ENCODE measurements around the gene TM9SF2.
"Not testable (repeated sequence)": the region's sequence is repeated elsewhere in the genome, so short reads cannot be mapped to it uniquely, and the experiment has no call there.

TM9SF2 gene

DNA sequence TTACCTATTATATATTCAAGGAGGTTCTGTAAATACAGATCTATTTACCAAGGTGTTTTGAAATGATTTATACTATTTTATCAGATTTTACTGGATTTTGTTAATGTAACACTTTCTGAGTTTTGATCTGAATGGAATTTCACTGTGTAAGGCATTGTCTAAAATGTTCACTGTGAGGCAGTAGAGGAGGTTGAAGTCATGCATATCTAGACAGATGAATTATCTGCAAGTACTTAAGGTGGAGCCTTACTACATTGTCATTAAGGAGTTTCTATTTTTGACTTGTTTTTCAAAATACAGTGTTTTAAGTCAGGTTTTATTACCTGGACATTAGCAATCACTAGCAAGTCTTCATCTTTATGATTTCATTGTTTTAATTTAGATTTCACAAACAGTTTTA lies 62.1 kb downstream of the TM9SF2 start:
- ATAC-seq (replicated peaks) = no peak

DNA sequence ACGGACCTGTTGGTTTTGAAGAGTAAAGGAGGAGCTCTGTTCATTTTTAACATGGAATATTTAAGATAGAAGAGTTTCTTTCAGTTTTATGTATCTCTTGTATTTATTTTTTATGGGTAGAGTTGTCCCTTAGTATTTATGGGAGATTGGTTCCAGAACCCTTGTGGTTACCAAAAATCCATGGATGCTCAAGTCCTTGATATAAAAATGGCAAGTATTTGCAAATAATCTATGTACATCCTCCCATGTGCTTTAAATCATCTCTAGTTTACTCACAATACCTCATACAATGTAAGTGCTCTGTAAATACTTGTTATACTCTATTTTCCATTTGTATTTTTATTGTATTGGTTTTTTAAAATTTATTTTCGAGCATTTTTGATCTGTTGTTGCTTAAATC lies 63.1 kb downstream of the TM9SF2 start:
- no peaks in the 10 kb centered on the region for H3K27me3 Mint-ChIP-seq
- H3K27ac Mint-ChIP-seq = no peak overlapping the region
- no peak for ATAC-seq (replicated peaks)
- no peaks in the 10 kb centered on the region for H3K9me3 Mint-ChIP-seq
- H3K36me3 Mint-ChIP-seq (ENCODE audit: insufficient read depth) = peaks cover 40% of the 10 kb centered on the region
- peaks cover 3 to 10% of the 10 kb centered on the region in 2 donors for H3K4me1 Mint-ChIP-seq (ENCODE audit: low read depth in 2 of 2)
- no peak for DNase-seq
- H3K4me3 Mint-ChIP-seq = no peak overlapping the region

More for the DNA sequence above, 62.1 kb downstream of the TM9SF2 start:
- Mint-ChIP-seq H3K27me3 (no peaks in the 10 kb centered on the region), H3K9me3 (no peaks in the 10 kb centered on the region), H3K4me3 (no peak overlapping the region), H3K4me1 (ENCODE audit: low read depth in 2 of 2) (peaks cover 3 to 16% of the 10 kb centered on the region in 2 donors), H3K27ac (peak overlapping the region in 1 of 2 donors; percentile 55), H3K36me3 (ENCODE audit: insufficient read depth) (peaks cover 47% of the 10 kb centered on the region)
- DNase-seq = no peak

DNA sequence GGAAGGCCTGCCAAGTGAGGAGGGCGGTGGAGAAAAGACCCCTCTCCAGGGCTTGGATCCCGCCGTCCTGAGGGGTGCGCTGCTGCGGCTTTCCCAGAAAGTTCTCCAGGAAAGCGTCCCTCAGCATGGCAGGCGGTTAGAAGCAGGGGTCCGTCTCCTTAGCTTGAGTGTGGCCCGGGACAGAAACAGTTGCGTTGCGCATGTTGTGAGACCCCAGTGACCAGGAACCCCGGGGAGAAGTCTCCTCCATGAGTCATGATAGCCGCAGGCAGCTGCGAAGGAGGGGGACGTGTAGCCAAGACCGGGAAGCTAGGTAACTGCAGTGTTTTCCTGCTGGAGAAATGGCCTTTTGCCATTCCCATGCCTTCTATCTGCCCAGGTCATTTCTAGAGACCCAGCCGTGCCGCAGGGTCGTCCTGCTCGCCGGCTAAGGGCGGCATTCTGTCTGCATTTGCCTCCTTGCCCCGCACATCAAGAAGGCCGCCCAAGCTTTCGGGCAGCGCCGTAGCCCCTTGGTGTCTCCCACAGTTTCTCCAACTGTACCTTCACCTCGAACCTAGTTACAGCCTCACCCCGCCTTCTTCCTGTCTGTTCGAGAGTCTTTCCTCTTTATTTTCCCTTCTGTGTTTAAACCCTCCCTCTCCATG lies 64.3 kb downstream of the TM9SF2 start:
- peaks cover 31% of the 10 kb centered on the region for H3K36me3 Mint-ChIP-seq (ENCODE audit: insufficient read depth)
- no peak overlapping the region for H3K27ac Mint-ChIP-seq

DNA sequence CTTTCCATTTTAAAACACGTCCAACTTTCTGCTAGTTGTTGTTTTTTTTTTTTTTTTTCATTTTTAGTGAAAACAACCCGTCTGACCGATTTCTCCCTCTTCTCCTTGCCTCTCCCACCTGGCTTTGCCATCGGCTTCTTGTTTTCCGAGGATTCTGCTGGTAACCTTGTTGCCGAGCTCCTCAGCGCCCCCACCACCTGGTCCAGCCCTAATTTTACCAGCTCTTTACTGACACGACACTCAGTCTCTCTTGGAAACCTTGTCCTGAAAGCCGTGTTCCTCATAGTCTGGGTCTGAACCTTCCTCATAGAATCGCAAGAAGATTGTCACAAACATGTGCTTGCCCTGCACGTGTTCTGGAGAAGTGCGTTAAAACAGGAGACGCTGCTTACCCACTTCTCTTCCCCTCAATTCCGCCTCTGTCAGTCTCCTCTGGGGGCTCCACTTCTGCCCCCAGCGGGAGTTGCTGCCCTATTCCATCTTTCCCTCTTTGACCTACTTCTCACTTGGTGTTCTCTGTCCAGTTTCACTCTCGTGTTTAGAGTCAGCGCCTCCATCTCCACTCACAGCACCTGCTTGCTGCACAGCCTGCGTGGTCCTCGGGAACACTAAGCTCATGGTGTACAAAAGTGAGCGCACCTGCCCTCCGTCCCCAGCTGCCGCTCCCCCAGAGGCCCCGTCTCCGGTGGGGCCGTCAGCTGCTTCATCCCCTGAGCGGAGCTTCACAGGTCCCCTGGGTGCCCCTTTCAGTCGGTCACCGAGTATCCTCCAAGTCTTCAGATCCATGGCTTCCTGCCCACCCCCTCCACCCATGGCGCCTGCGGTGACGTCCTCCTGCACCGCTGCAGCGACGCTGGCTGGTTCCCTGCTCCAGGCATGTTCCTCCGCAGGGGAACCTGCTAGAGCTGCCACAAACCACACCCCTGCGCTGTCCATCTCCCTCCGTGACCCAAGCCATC lies 65.1 kb downstream of the TM9SF2 start:
- no peaks in the 10 kb centered on the region for H3K27me3 Mint-ChIP-seq
- DNase-seq (no peak), ATAC-seq (replicated peaks) (no peak)
- H3K27ac Mint-ChIP-seq = no peak overlapping the region
- H3K36me3 Mint-ChIP-seq (ENCODE audit: insufficient read depth) = peaks cover 24% of the 10 kb centered on the region
- H3K9me3 Mint-ChIP-seq = no peaks in the 10 kb centered on the region
- peaks cover 3 to 10% of the 10 kb centered on the region in 2 donors for H3K4me1 Mint-ChIP-seq (ENCODE audit: low read depth in 2 of 2)
- H3K4me3 Mint-ChIP-seq = peak overlapping the region; percentile 34 to 45

More for the DNA sequence above, 64.3 kb downstream of the TM9SF2 start:
- Mint-ChIP-seq H3K9me3 (no peaks in the 10 kb centered on the region), H3K4me1 (ENCODE audit: low read depth in 2 of 2) (peaks cover 3 to 10% of the 10 kb centered on the region in 2 donors), H3K4me3 (peak overlapping the region in 1 of 2 donors; percentile 45), H3K27me3 (no peaks in the 10 kb centered on the region)
- ATAC-seq (replicated peaks) (no peak), DNase-seq (no peak)

DNA sequence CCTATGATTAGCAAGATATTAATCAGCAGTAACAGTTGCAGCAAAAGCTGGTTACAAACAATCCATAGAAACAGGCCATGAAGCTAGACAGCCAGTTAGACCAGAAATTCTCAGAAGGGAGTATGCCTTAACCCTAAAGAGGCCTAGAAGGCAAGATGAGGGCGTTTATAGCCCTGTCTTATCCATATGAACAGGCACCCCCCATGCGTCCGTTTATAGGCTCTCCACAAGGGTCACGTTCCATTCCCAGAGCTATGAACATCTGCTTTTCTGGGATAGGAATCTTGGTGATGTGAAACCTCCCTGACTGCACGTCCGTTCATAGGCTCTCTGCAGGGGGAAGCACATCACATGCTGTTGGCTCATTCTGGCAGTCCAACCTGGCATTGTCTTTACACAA lies 67.6 kb downstream of the TM9SF2 start:
- H3K9me3 Mint-ChIP-seq; H3K4me1 Mint-ChIP-seq (ENCODE audit: low read depth in 2 of 2); ATAC-seq (replicated peaks); H3K27ac Mint-ChIP-seq; H3K36me3 Mint-ChIP-seq (ENCODE audit: insufficient read depth); H3K27me3 Mint-ChIP-seq; DNase-seq; H3K4me3 Mint-ChIP-seq: not testable (repeated sequence)

DNA sequence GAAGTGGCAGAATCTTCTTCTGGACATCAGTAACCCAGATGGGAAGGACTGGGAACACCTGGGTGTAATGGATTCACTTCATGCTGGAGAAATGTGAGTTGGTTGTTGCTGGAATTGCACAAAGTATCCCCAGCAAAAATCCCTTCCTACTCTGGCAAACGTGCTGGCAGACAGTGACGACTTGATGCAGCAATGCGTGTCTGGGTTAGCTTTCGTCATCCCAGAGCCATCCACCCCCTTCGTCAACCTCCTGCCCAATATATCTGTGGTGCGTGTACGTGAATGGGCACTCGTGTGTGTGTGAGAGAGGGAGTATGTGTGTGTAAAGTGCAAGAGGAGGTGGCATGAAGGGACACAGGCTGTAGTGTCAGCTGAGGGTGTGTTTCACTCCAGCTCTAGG lies 70.9 kb downstream of the TM9SF2 start:
- H3K9me3 Mint-ChIP-seq = no peaks in the 10 kb centered on the region
- H3K4me1 Mint-ChIP-seq (ENCODE audit: low read depth in 2 of 2) = no peaks in the 10 kb centered on the region
- no peak overlapping the region for H3K4me3 Mint-ChIP-seq
- ATAC-seq (replicated peaks) (no peak), DNase-seq (no peak)
- H3K36me3 Mint-ChIP-seq (ENCODE audit: insufficient read depth) = no peaks in the 10 kb centered on the region
- H3K27me3 Mint-ChIP-seq = peaks cover 0 to 6% of the 10 kb centered on the region in 2 donors
- no peak overlapping the region for H3K27ac Mint-ChIP-seq

DNA sequence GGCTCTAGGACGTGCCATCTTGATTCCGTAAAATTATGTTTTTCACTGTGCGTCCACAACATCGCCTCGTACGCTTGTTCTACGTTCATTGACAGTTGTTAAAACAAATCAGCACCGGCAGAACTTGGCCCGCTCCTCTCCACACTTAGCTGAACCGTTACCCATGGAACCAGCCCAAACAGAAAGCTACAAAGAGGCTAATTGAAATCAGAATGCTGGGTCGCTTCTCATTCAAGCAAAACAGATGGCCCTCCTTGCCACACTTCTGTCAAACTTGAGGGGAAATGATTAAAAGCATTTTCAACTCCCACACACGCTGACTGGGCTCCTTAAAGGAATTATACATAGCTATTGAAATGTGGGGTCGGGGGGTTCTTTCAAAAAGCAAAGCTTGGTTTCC lies 71.6 kb downstream of the TM9SF2 start:
- Mint-ChIP-seq H3K9me3 (no peaks in the 10 kb centered on the region), H3K36me3 (ENCODE audit: insufficient read depth) (no peaks in the 10 kb centered on the region), H3K4me3 (no peak overlapping the region), H3K4me1 (ENCODE audit: low read depth in 2 of 2) (no peaks in the 10 kb centered on the region), H3K27ac (no peak overlapping the region), H3K27me3 (peaks cover 0 to 6% of the 10 kb centered on the region in 2 donors)
- DNase-seq = no peak
- ATAC-seq (replicated peaks) = no peak

DNA sequence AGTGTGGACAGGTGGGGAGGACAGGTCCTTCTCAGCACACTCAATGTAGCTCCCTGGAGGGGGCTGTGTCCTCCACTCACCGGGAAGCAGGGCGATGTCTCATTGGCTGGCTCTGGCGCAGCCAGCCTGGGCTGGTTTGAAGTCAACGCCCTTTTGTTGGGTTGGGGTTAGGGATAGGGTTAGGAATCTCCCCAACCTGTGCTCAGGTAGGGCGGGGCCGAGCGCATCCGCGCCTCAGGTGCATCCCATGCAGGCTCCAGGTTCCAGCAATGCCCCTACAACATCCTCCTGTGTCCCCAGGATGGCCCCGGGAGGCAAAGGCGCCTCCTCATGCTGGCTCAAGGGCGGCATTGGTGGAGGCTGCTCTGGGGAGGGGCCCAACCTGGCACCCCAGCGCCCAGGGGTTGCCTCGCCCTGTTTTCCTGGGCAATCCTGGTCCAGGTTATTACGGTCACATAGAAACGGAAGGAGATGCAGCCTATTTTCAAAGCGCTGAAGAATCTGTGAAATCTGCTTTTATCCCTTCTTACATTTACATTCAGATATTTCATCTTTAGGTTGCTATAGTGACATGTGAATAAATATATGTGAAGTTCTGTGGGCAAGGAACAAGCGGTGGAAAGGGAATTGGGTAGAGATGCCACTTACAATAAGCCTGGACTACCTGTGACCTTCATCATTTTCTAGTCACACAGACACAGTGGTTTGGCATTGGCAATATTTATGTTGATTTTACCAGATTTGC lies 74.3 kb downstream of the TM9SF2 start:
- ATAC-seq (replicated peaks) = no peak

DNA sequence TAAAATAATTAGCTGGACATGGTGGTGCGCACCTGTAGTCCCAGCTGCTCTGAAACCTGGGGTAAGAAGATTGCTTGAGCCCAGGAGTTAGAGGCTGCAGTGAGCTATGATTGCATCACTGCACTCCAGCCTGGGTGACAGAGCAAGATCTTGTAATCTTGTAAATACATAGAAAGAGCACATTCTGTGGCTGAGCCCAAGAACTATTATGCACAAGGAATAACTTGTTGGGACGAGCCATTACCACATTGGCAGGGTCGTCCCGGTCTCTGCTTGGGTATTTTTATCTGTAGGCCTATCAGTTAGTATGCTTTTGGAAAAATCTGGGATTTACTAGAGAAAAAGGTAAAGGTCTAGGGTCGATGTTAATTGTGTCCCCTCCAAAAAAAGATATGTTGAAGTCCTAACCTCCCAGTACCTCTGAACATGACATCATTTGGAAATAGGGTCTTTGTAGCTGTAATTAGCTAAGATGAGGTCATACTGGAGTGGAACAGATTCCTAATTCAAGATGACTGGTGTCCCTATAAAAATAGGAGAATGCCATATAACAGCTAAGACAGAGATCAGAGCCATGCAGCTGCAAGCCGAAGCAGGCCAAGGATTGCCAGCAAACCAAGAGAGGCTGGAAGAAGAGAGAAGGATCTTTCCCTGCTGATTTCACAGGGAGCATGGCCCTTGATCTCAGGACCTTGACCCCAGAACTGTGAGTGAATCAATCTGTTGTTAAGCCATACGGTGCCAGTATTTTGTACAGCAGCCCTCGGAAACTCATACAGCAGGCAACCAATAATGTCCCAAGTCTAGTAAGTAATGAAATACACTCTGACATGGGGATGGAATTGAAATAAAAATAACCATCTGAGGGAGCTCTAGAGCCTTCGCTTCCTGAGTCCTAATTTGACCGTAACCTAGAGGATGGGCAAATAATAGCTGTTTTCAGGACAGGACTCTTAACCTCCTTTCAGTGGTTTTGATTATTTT lies 77.0 kb downstream of the TM9SF2 start:
- Mint-ChIP-seq H3K27me3 (peaks cover 0 to 6% of the 10 kb centered on the region in 2 donors), H3K36me3 (ENCODE audit: insufficient read depth) (no peaks in the 10 kb centered on the region), H3K9me3 (no peaks in the 10 kb centered on the region), H3K27ac (no peak overlapping the region), H3K4me1 (ENCODE audit: low read depth in 2 of 2) (peaks cover 0 to 2% of the 10 kb centered on the region in 2 donors), H3K4me3 (no peak overlapping the region)
- ATAC-seq (replicated peaks) = peak; percentile 24
- DNase-seq = no peak

More for the DNA sequence above, 74.3 kb downstream of the TM9SF2 start:
- Mint-ChIP-seq H3K4me3 (no peak overlapping the region), H3K27ac (no peak overlapping the region), H3K4me1 (ENCODE audit: low read depth in 2 of 2) (peaks cover 0 to 2% of the 10 kb centered on the region in 2 donors), H3K36me3 (ENCODE audit: insufficient read depth) (no peaks in the 10 kb centered on the region), H3K9me3 (no peaks in the 10 kb centered on the region), H3K27me3 (peaks cover 0 to 6% of the 10 kb centered on the region in 2 donors)
- DNase-seq = no peak

DNA sequence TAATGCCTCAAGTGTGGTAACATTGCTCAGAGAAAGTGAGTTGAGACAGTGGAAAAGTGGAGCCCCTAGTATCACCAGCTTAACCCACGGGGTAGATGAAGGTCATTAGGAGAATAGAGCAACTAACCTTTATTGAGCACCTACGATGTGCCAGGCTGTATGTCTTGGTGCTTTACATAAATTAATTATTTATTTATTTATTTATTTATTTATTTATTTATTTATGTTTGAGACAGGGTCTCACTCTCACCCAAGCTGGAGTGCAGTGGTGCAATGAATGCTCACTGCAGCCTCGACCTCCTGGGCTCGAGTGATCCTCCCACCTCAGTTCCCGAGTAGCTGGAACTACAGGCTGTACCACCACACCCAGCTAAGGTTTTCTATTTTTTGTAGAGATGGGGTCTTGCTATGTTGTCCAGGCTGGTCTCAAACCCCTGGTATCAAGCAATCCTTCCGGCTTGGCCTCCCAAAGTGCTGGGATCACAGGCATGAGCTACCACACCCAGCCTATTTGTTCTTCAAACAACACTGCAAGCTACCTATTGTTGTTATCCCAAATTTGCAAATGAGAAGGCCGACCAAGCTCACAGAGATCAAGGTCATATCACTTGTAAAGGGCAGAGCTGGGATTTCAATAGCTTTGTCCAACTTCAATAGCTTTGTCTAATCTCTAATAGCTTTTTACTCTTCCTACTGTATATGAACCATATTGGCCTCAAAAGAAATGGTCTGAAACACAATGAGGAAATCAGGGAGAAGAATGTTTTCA lies 79.4 kb downstream of the TM9SF2 start:
- Mint-ChIP-seq H3K27ac (no peak overlapping the region), H3K36me3 (ENCODE audit: insufficient read depth) (no peaks in the 10 kb centered on the region), H3K27me3 (no peaks in the 10 kb centered on the region), H3K4me3 (no peak overlapping the region), H3K9me3 (no peaks in the 10 kb centered on the region), H3K4me1 (ENCODE audit: low read depth in 2 of 2) (peaks cover 0 to 2% of the 10 kb centered on the region in 2 donors)
- DNase-seq (no peak), ATAC-seq (replicated peaks) (no peak)

DNA sequence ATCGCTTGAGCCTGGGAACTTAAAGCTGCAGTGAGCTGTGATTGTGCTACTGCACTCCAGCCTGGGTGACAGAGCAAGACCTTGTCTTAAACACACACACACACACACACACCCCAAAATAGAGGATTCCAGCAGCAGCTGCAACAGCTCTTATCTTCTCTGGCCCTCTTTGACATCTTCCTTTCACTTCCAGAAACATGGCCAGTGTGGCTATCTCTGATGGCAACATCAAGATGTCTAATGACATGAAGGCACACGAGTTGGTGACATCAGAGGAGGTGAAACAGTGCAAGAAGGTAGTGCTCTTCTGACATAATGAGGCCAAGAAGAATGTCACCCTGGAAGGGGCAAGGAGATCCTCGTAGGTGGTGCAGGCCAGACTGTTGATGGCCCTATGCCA lies 81.2 kb downstream of the TM9SF2 start:
- ATAC-seq (replicated peaks) (no peak), DNase-seq (no peak)
- Mint-ChIP-seq H3K27ac (no peak overlapping the region), H3K9me3 (no peaks in the 10 kb centered on the region), H3K27me3 (peaks cover 0 to 9% of the 10 kb centered on the region in 2 donors), H3K36me3 (ENCODE audit: insufficient read depth) (no peaks in the 10 kb centered on the region), H3K4me3 (no peak overlapping the region), H3K4me1 (ENCODE audit: low read depth in 2 of 2) (peaks cover 0 to 2% of the 10 kb centered on the region in 2 donors)

DNA sequence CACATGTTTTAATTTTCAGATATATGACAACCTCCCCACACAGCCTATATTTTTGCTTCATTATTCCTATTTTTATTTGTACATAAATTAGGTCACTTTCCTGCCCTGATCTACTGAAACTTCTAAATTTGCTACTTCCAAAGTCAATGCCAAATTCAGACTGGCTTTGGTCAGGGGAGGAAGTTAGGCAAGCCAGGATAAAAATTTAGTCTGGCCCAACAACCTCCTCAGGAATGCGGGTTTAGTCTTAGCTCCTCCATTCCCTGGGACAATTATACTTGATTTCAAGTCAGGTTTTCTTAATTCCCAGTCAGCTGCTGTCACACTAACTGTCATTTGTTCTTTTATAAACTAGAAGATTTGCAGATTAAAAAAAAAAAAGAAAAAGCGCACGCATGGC lies 84.3 kb downstream of the TM9SF2 start:
- H3K27ac Mint-ChIP-seq = no peak overlapping the region
- no peaks in the 10 kb centered on the region for H3K9me3 Mint-ChIP-seq
- H3K4me1 Mint-ChIP-seq (ENCODE audit: low read depth in 2 of 2) = no peaks in the 10 kb centered on the region
- no peak overlapping the region for H3K4me3 Mint-ChIP-seq
- ATAC-seq (replicated peaks) (no peak), DNase-seq (no peak)
- peaks cover 4 to 24% of the 10 kb centered on the region in 2 donors for H3K27me3 Mint-ChIP-seq
- H3K36me3 Mint-ChIP-seq (ENCODE audit: insufficient read depth) = no peaks in the 10 kb centered on the region

All from effector memory CD8-positive, alpha-beta T cell (primary cell).